Thyroid gland (tissue), 4 donors: Measurements from ENCODE around the gene NR2C2.

Source experiments
- POLR2A ChIP-seq, 2 donors: fragments of 450-650 bp; IDR thresholded peaks; one replicate each; pipeline ENCODE4 v1.6.1; 2017; ENCODE audit warnings: antibody characterized with exemption in 2 of 2, mild to moderate bottlenecking in 2 of 2, moderate library complexity in 1 of 2
- TF ChIP-seq, protein P1 (sequence below), 6 experiments: fragments of 200-600 bp in 3 of 6; fragments of 450-650 bp in 3 of 6; sonication (generic) in 3 of 6; IDR thresholded peaks; one replicate each; pipeline ENCODE4 v1.5.1; 2016 to 2019; ENCODE audit warnings: antibody characterized with exemption in 6 of 6, mild to moderate bottlenecking in 2 of 6, inconsistent platforms in 1 of 6, moderate library complexity in 1 of 6

DNA sequence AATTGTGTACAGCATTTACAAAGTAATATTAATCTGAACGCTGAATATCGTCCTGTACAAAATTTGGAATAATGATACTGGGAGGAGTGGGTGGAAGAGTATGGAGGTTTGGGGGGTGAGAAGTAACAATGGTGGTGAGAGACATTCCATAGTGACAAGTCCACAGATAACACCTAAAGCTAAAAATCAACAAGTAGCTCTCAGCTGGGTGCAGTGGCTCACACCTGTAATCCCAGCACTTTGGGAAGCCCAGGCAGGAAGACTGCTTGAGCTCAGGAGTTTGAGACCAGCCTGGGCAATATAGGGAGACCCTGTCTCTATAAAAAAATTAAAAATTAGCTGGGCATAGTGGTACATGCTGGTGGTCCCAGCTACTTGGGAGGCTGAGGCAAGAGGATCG is 112.6 kb downstream of the NR2C2 start:
- no peak for TF ChIP-seq POLR2A (IDR thresholded peaks at IDR 0.05)
- TF ChIP-seq, protein P1, sequence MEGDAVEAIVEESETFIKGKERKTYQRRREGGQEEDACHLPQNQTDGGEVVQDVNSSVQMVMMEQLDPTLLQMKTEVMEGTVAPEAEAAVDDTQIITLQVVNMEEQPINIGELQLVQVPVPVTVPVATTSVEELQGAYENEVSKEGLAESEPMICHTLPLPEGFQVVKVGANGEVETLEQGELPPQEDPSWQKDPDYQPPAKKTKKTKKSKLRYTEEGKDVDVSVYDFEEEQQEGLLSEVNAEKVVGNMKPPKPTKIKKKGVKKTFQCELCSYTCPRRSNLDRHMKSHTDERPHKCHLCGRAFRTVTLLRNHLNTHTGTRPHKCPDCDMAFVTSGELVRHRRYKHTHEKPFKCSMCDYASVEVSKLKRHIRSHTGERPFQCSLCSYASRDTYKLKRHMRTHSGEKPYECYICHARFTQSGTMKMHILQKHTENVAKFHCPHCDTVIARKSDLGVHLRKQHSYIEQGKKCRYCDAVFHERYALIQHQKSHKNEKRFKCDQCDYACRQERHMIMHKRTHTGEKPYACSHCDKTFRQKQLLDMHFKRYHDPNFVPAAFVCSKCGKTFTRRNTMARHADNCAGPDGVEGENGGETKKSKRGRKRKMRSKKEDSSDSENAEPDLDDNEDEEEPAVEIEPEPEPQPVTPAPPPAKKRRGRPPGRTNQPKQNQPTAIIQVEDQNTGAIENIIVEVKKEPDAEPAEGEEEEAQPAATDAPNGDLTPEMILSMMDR (IDR thresholded peaks at IDR 0.05) = no peak
